GM12878 (cell line): ENCODE measurements around the gene MID1. TPM values are rescaled to one million over a fixed set of nuclear protein-coding genes. Genes with fewer than 3 reads are reported as not detected.

Experiments used
- ATAC-seq: fragments of 200-7000 bp; cut with Tn5 transposase; 3 replicates; pipeline ENCODE4 v1.9.1; 2020; ENCODE audit warnings: mild to moderate bottlenecking, moderate library complexity
- BruUV-seq: library from RNA; stranded (reverse); fragments of 400-500 nt; replicated peaks from 2 replicates; lab custom pipeline; 2021; lab: Mats Ljungman, UMichigan
- CTCF ChIA-PET: fragments of 300-600 bp; sonication (Branson Sonifier 250); formaldehyde crosslinking; extraction: SDS; loops from one replicate; lab custom pipeline; 2021; ENCODE audit warnings: inconsistent platforms; lab: Yijun Ruan, JAX
- POLR2A ChIA-PET: fragments of 350-600 bp; formaldehyde crosslinking; extraction: SDS; loops from one replicate; lab custom pipeline; 2021; ENCODE audit warnings: inconsistent platforms; lab: Charles Lee
- RAD21 ChIA-PET: fragments of 300-600 bp; sonication (Branson Sonifier 250); formaldehyde crosslinking; loops from one replicate; lab custom pipeline; 2023; ENCODE audit warnings: antibody characterized with exemption; ENCODE audit not compliant: unreplicated experiment; lab: Charles Lee
- SMC1A ChIA-PET: fragments of 300-600 bp; sonication (Branson Sonifier 250); formaldehyde crosslinking; loops from one replicate; lab custom pipeline; 2023; ENCODE audit not compliant: unreplicated experiment, uncharacterized antibody; lab: Charles Lee
- DNase-seq: peaks from one replicate; pipeline ENCODE4 v3.0.0-alpha.2; 2011; ENCODE audit warnings: low read depth, low spot score
- FAIRE-seq: peaks from 3 replicates; lab custom pipeline; 2011; peaks lifted over from hg19 to GRCh38; lab: Jason Lieb, UNC
- H2AFZ ChIP-seq: 2 replicates; pipeline ENCODE4 v1.6.0; 2011; ENCODE audit warnings: low read depth, low read length, control low read depth; ENCODE audit not compliant: control insufficient read depth
- H3K27ac ChIP-seq: 2 replicates; pipeline ENCODE4 v1.5.1; 2011; ENCODE audit warnings: control low read depth; ENCODE audit not compliant: control insufficient read depth, insufficient read depth
- H3K27me3 ChIP-seq, 2 experiments: replicated peaks in 1 of 2; 2 replicates each; pipeline versions ENCODE4 v1.6.0 to v1.6.1; 2011; ENCODE audit warnings: low read length in 1 of 2; ENCODE audit not compliant: control insufficient read depth in 2 of 2, insufficient read depth in 2 of 2
- H3K36me3 ChIP-seq, 2 experiments: 2 replicates each; pipeline ENCODE4 v1.5.1; 2011; ENCODE audit warnings: low read length in 1 of 2; ENCODE audit not compliant: control insufficient read depth in 2 of 2, insufficient read depth in 2 of 2
- H3K4me1 ChIP-seq: 2 replicates; pipeline ENCODE4 v1.6.1; 2011; ENCODE audit warnings: mild to moderate bottlenecking, low read length, moderate library complexity, mixed read lengths; ENCODE audit not compliant: control insufficient read depth, insufficient read depth
- H3K4me2 ChIP-seq: 2 replicates; pipeline ENCODE4 v1.6.0; 2011; ENCODE audit warnings: control low read depth; ENCODE audit not compliant: control insufficient read depth, insufficient read depth
- H3K4me3 ChIP-seq: fragments of 200-600 bp; sonication (generic); 2 replicates; pipeline ENCODE4 v1.5.1; 2016
- H3K79me2 ChIP-seq: 2 replicates; pipeline ENCODE4 v1.6.0; 2011; ENCODE audit warnings: low read length; ENCODE audit not compliant: control insufficient read depth, insufficient read depth
- H3K9ac ChIP-seq: 2 replicates; pipeline ENCODE4 v1.8.0; 2011; ENCODE audit warnings: low read length, control low read depth, mixed read lengths; ENCODE audit not compliant: control insufficient read depth, insufficient read depth
- H3K9me3 ChIP-seq: replicated peaks from 3 replicates; pipeline ENCODE4 v1.5.1; 2011; ENCODE audit warnings: mild to moderate bottlenecking, low read length; ENCODE audit not compliant: control insufficient read depth, insufficient read depth
- H4K20me1 ChIP-seq: 2 replicates; pipeline ENCODE4 v1.6.0; 2011; ENCODE audit not compliant: control insufficient read depth, insufficient read depth
- ASH2L ChIP-seq: fragments of 300-600, 200-600 bp; sonication (generic); IDR thresholded peaks from 2 replicates; pipeline ENCODE4 v1.6.1; 2017; ENCODE audit warnings: low read depth, mild to moderate bottlenecking, borderline replicate concordance
- BHLHE40 ChIP-seq, 2 experiments: fragments of 450-650 bp in 1 of 2; IDR thresholded peaks; 2 replicates each; pipeline ENCODE4 v1.6.1; 2011 to 2017; ENCODE audit warnings: low read depth in 2 of 2, borderline replicate concordance in 1 of 2, improper control_type of control experiment in 1 of 2, low read length in 1 of 2, mild to moderate bottlenecking in 1 of 2
- CHD2 ChIP-seq: IDR thresholded peaks from 2 replicates; pipeline ENCODE4 v1.6.1; 2011; ENCODE audit warnings: low read depth, low read length, improper control_type of control experiment, borderline replicate concordance
- CHD4 ChIP-seq: fragments of 200-600 bp; sonication (generic); IDR thresholded peaks from 2 replicates; pipeline ENCODE4 v1.6.1; 2016; ENCODE audit warnings: mild to moderate bottlenecking
- DPF2 ChIP-seq: fragments of 450-650 bp; IDR thresholded peaks from 2 replicates; pipeline ENCODE4 v1.6.1; 2017; ENCODE audit warnings: mild to moderate bottlenecking
- EGR1 ChIP-seq, 2 experiments: IDR thresholded peaks; 1 replicate in 1 of 2; 2 replicates in 1 of 2; pipeline ENCODE4 v1.6.1; 2011 to 2012; ENCODE audit warnings: low read depth in 2 of 2, low read length in 2 of 2, borderline replicate concordance in 1 of 2, mild to moderate bottlenecking in 1 of 2, moderate library complexity in 1 of 2
- IRF4 ChIP-seq: IDR thresholded peaks from 2 replicates; pipeline ENCODE4 v1.6.1; 2011; ENCODE audit warnings: low read depth, low read length
- JUNB ChIP-seq: IDR thresholded peaks from 2 replicates; pipeline ENCODE4 v1.6.1; 2016; ENCODE audit warnings: antibody characterized with exemption, mild to moderate bottlenecking
- RFX5 ChIP-seq: IDR thresholded peaks from 2 replicates; pipeline ENCODE4 v1.6.1; 2011; ENCODE audit warnings: low read depth, low read length, improper control_type of control experiment
- TARDBP ChIP-seq: IDR thresholded peaks from 2 replicates; pipeline ENCODE4 v1.6.1; 2016; ENCODE audit warnings: borderline replicate concordance
- YY1 ChIP-seq: IDR thresholded peaks from 2 replicates; pipeline ENCODE4 v1.6.1; 2011; ENCODE audit warnings: low read depth, mild to moderate bottlenecking, low read length
- ZNF274 ChIP-seq: IDR thresholded peaks from one replicate; pipeline ENCODE4 v1.8.0; 2011; ENCODE audit not compliant: insufficient read length, insufficient read depth
- WGBS: methylation state at CpG from one replicate; pipeline ENCODE4 v1.1.6; 2016; ENCODE audit warnings: low lambda C conversion rate; ENCODE audit not compliant: insufficient replicate concordance, insufficient coverage; ENCODE audit errors: missing lambda C conversion rate; 5-methylcytosine and 5-hydroxymethylcytosine counted together
- in situ Hi-C: fragments of 300-500 bp; cut with MboI; formaldehyde crosslinking; loops from 9 replicates; pipeline ENCODE4 v1.14.3; 2018; ENCODE audit warnings: mixed read lengths
- intact Hi-C: fragments of 100-400 bp; cut with micrococcal nuclease; formaldehyde crosslinking; loops from one replicate; pipeline ENCODE4 v1.14.2; 2022; ENCODE audit not compliant: unreplicated experiment
- polyA plus RNA-seq, 11 experiments: library from polyadenylated mRNA; depleted of rRNA in 4 of 11; unstranded in 6 of 11; stranded (reverse) in 5 of 11; fragments of >200 nt; fragmentation: Nextera tagmentation in 4 of 11; fragmentation: Illumina TruSeq in 1 of 11; extraction: Ambion mirVana in 4 of 11; extraction: Trizol in 1 of 11; gene quantifications; 1 replicate in 1 of 11; 2 replicates in 10 of 11; pipeline versions ENCODE4 v1.2.1 to v1.2.3, GENCODE V29; 2011 to 2016; ENCODE audit warnings: inconsistent platforms in 2 of 11, missing spikeins in 2 of 11, low read depth in 1 of 11
- total RNA-seq, 4 experiments: library from RNA; depleted of rRNA in 3 of 4; stranded (reverse); fragments of >200 nt in 3 of 4; fragmentation: Illumina TruSeq in 1 of 4; extraction: Trizol in 1 of 4; gene quantifications; 2 replicates each; pipeline versions ENCODE4 v1.2.1 to v1.2.3, GENCODE V29; 2013 to 2021
- TF ChIP-seq, protein P1 (sequence below): IDR thresholded peaks from 2 replicates; pipeline ENCODE4 v1.6.1; 2012; ENCODE audit warnings: low read depth, low read length, improper control_type of control experiment
- TF ChIP-seq, protein P2 (sequence below): fragments of 450-650 bp; IDR thresholded peaks from 2 replicates; pipeline ENCODE4 v1.6.1; 2017; ENCODE audit warnings: borderline replicate concordance
- TF ChIP-seq, protein P3 (sequence below): fragments of 450-650 bp; conservative IDR thresholded peaks from 2 replicates; pipeline ENCODE4 v1.6.1; 2017; ENCODE audit warnings: mild to moderate bottlenecking, moderate library complexity

Gene MID1
- total and polyA plus RNA-seq, 10 of the 15 experiments (the other 5 are each of a cell fraction or from before 2014, with no cell fraction given): 0.04 to 0.51 (median 0.14) TPM; not detected in 1

DNA sequence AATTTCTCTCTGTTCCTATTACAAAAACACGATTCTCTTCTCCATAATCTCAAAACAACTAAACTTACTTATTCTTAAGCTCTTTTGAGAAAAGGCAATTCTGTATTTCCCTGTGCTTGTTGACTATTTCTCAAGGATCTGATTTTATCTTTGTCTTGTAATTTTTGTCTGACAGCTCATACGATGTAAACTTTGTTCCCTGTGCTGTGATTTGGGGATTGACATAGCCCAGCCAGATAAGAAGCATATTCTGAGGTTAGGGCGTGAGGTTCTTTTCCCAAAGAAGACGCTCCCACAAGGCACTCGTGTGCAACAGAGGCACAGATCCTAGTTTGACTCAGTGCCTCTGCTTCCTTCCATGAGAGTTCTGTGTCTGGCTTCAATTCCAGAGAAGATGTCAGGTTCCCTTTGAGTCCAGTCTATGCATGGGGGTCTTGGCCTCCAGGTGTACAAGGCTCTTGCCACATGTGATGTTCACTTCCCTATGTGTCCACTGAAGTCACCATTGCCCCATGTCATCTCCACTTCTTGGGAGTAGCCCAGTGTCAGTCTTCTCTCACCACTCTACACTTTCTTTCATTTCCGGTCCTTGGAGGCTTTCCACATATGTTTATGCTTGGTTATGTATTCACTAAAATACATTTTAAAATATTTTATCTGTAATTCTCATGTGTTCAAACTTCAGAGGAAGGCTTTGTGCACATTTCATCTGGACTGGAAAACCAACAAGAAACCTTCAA is 94.8 kb downstream of the MID1 start (continued):
- TF ChIP-seq ASH2L: no peak
- TF ChIP-seq, protein P1, sequence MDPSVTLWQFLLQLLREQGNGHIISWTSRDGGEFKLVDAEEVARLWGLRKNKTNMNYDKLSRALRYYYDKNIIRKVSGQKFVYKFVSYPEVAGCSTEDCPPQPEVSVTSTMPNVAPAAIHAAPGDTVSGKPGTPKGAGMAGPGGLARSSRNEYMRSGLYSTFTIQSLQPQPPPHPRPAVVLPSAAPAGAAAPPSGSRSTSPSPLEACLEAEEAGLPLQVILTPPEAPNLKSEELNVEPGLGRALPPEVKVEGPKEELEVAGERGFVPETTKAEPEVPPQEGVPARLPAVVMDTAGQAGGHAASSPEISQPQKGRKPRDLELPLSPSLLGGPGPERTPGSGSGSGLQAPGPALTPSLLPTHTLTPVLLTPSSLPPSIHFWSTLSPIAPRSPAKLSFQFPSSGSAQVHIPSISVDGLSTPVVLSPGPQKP: no peak
- no peak for TF ChIP-seq BHLHE40 (IDR thresholded peaks at IDR 0.05; ENCODE audit: borderline replicate concordance in 1 of 2, low read depth in 2 of 2, low read length in 1 of 2)
- TF ChIP-seq DPF2: no peak
- TF ChIP-seq, protein P2, sequence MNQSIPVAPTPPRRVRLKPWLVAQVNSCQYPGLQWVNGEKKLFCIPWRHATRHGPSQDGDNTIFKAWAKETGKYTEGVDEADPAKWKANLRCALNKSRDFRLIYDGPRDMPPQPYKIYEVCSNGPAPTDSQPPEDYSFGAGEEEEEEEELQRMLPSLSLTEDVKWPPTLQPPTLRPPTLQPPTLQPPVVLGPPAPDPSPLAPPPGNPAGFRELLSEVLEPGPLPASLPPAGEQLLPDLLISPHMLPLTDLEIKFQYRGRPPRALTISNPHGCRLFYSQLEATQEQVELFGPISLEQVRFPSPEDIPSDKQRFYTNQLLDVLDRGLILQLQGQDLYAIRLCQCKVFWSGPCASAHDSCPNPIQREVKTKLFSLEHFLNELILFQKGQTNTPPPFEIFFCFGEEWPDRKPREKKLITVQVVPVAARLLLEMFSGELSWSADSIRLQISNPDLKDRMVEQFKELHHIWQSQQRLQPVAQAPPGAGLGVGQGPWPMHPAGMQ: no peak
- TF ChIP-seq, all 136 proteins: peak for 0

DNA sequence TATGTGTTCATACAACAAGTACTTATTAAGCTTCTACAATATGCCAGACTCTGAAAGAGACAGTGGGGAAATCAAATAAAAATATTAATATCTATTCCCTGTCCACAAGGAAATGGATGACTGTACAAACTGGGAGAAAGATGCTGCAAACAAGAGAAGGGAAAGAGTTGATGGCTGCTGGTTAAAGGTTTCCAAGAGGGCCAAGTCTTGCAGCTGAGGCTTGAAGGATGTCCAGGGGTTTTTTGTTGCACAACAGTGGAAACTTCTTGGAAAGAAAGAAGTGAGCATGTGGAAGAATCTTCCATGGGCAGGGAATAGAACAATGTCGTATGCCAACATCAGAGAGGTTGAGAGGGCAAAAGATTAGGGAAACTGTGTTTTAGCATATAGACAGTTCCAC is 95.8 kb downstream of the MID1 start:
- H3K4me3 ChIP-seq: no peak overlapping the region
- H3K4me2 ChIP-seq: no peak overlapping the region
- BruUV-seq: no TSS peak
- POLR2A ChIA-PET: no interaction called here
- H3K27me3 ChIP-seq: no peaks in the 10 kb centered on the region
- no peaks in the 10 kb centered on the region for H3K36me3 ChIP-seq
- no peak overlapping the region for H3K27ac ChIP-seq
- H3K4me1 ChIP-seq: no peaks in the 10 kb centered on the region
- in situ Hi-C loops: no loop called here
- FAIRE-seq (no peak), ATAC-seq (no peak), DNase-seq (no peak)
- H4K20me1 ChIP-seq: no peaks in the 10 kb centered on the region
- WGBS: 0% methylated on average over 1 of the region's 1 CpG
- H3K79me2 ChIP-seq: no peaks in the 10 kb centered on the region
- RAD21 ChIA-PET: no interaction called here
- CTCF ChIA-PET: interaction anchor here (2.5 kb wide), 1 partner anchor 334 kb away, joined by 11 read pairs; no protein-coding TSS in a partner anchor
- H3K9ac ChIP-seq: no peak overlapping the region
- TF ChIP-seq JUNB: no peak
- no peak for TF ChIP-seq IRF4
- no peak for TF ChIP-seq BHLHE40 (IDR thresholded peaks at IDR 0.05; ENCODE audit: borderline replicate concordance in 1 of 2, low read depth in 2 of 2, low read length in 1 of 2)
- no peak for TF ChIP-seq ZNF274
- TF ChIP-seq CHD2: no peak
- TF ChIP-seq, protein P3, sequence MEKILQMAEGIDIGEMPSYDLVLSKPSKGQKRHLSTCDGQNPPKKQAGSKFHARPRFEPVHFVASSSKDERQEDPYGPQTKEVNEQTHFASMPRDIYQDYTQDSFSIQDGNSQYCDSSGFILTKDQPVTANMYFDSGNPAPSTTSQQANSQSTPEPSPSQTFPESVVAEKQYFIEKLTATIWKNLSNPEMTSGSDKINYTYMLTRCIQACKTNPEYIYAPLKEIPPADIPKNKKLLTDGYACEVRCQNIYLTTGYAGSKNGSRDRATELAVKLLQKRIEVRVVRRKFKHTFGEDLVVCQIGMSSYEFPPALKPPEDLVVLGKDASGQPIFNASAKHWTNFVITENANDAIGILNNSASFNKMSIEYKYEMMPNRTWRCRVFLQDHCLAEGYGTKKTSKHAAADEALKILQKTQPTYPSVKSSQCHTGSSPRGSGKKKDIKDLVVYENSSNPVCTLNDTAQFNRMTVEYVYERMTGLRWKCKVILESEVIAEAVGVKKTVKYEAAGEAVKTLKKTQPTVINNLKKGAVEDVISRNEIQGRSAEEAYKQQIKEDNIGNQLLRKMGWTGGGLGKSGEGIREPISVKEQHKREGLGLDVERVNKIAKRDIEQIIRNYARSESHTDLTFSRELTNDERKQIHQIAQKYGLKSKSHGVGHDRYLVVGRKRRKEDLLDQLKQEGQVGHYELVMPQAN: no peak
- no peak for TF ChIP-seq YY1
- TF ChIP-seq EGR1 (IDR thresholded peaks at IDR 0.05; ENCODE audit: borderline replicate concordance in 1 of 2, low read depth in 2 of 2, low read length in 2 of 2): no peak
- no peak for TF ChIP-seq RFX5
- TF ChIP-seq CHD4: no peak
- TF ChIP-seq TARDBP: no peak
- H2AFZ ChIP-seq: no peak overlapping the region
- intact Hi-C loops: no loop called here
- H3K9me3 ChIP-seq: no peaks in the 10 kb centered on the region
- SMC1A ChIA-PET: interaction anchor here (1.4 kb wide), 1 partner anchor 13 kb away, joined by 5 read pairs; no protein-coding TSS in a partner anchor
